Activated CD8-positive, alpha-beta T cell treated with anti-CD3 and anti-CD28 coated beads for 36 hours (primary cell): ENCODE results near the gene INTS1. TPM values are rescaled to one million over a fixed set of nuclear protein-coding genes. Genes with fewer than 3 reads are reported as not detected.

ENCODE experiments used
- ATAC-seq: fragments of 200-7000 bp; cut with Tn5 transposase; one replicate; pipeline ENCODE4 v1.10.0; 2021; ENCODE audit warnings: mild to moderate bottlenecking, moderate library complexity
- CTCF ChIA-PET: fragments of 350-600 bp; sonication (Branson Sonifier 250); formaldehyde crosslinking; loops from one replicate; lab custom pipeline; 2021; ENCODE audit warnings: antibody characterized with exemption; lab: Charles Lee
- POLR2A ChIA-PET: fragments of 350-600 bp; sonication (Branson Sonifier 250); formaldehyde crosslinking; loops from one replicate; lab custom pipeline; 2021; ENCODE audit warnings: antibody characterized with exemption; lab: Charles Lee
- DNase-seq: peaks from one replicate; pipeline ENCODE4 v3.0.0-alpha.2; 2020
- H3K27ac Mint-ChIP-seq: one replicate; pipeline ENCODE4 v1.8.0; 2021; ENCODE audit warnings: mild to moderate bottlenecking, mixed read lengths
- H3K27me3 Mint-ChIP-seq: one replicate; pipeline ENCODE4 v1.8.0; 2021; ENCODE audit warnings: mixed read lengths
- H3K36me3 Mint-ChIP-seq: one replicate; pipeline ENCODE4 v1.8.0; 2021; ENCODE audit warnings: low read depth, mixed read lengths
- H3K4me1 Mint-ChIP-seq: one replicate; pipeline ENCODE4 v1.8.0; 2021; ENCODE audit warnings: low read depth, mixed read lengths
- H3K4me3 Mint-ChIP-seq: one replicate; pipeline ENCODE4 v1.8.0; 2021; ENCODE audit warnings: mild to moderate bottlenecking, moderate library complexity, mixed read lengths
- H3K9me3 Mint-ChIP-seq: one replicate; pipeline ENCODE4 v1.8.0; 2021; ENCODE audit warnings: mixed read lengths
- CTCF ChIP-seq: fragments of 200-600 bp; IDR thresholded peaks from one replicate; pipeline ENCODE4 v1.8.0; 2022; ENCODE audit warnings: antibody characterized with exemption, mild to moderate bottlenecking
- intact Hi-C: fragments of 100-400 bp; cut with micrococcal nuclease; formaldehyde crosslinking; loops from one replicate; pipeline ENCODE4 v1.10.0; 2022
- total RNA-seq, 2 experiments: library from RNA; stranded (reverse); gene quantifications; one replicate each; pipeline ENCODE4 v1.2.3, GENCODE V29; 2021

Gene INTS1
- total RNA-seq, 2 experiments from 2014 or later = 100 to 103 TPM

- ATAC-seq = no peak
- no peaks in the 10 kb centered on the region for H3K27me3 Mint-ChIP-seq
- TF ChIP-seq CTCF = no peak
- no peak overlapping the region for H3K4me3 Mint-ChIP-seq
- intact Hi-C loops = no loop called here
- H3K36me3 Mint-ChIP-seq = no peaks in the 10 kb centered on the region
- no peaks in the 10 kb centered on the region for H3K9me3 Mint-ChIP-seq
- H3K4me1 Mint-ChIP-seq = no peaks in the 10 kb centered on the region
- CTCF ChIA-PET = interaction anchor here (1.4 kb wide), 1 partner anchor 10 kb away, joined by 3 read pairs; no protein-coding TSS in a partner anchor
- DNase-seq = no peak
- H3K27ac Mint-ChIP-seq = no peak overlapping the region
- POLR2A ChIA-PET = no interaction called here
Measured at GRCh38 chr7:1438821-1439220, 65.4 kb downstream of the INTS1 start.

- H3K4me1 Mint-ChIP-seq = no peaks in the 10 kb centered on the region
- ChIA-PET POLR2A (no interaction called here), CTCF (interaction anchor here (1.4 kb wide), 1 partner anchor 10 kb away, joined by 3 read pairs; no protein-coding TSS in a partner anchor)
- no peaks in the 10 kb centered on the region for H3K36me3 Mint-ChIP-seq
- no peak overlapping the region for H3K4me3 Mint-ChIP-seq
- no peak overlapping the region for H3K27ac Mint-ChIP-seq
- intact Hi-C loops = no loop called here
- ATAC-seq (no peak), DNase-seq (no peak)
- H3K27me3 Mint-ChIP-seq = no peaks in the 10 kb centered on the region
- H3K9me3 Mint-ChIP-seq = no peaks in the 10 kb centered on the region
- TF ChIP-seq CTCF = no peak
Measured at GRCh38 chr7:1438208-1438607, 66.0 kb downstream of the INTS1 start.

GRCh38 chr7:1437155-1437880, 66.9 kb downstream of the INTS1 start:
- Mint-ChIP-seq H3K9me3 (no peaks in the 10 kb centered on the region), H3K27me3 (peaks cover 2% of the 10 kb centered on the region), H3K4me1 (peaks cover 3% of the 10 kb centered on the region), H3K4me3 (no peak overlapping the region), H3K36me3 (no peaks in the 10 kb centered on the region), H3K27ac (no peak overlapping the region)
- POLR2A ChIA-PET = no interaction called here
- TF ChIP-seq CTCF = no peak
- DNase-seq (no peak), ATAC-seq (no peak)
- intact Hi-C loops = no loop called here
- CTCF ChIA-PET = no interaction called here

DNA sequence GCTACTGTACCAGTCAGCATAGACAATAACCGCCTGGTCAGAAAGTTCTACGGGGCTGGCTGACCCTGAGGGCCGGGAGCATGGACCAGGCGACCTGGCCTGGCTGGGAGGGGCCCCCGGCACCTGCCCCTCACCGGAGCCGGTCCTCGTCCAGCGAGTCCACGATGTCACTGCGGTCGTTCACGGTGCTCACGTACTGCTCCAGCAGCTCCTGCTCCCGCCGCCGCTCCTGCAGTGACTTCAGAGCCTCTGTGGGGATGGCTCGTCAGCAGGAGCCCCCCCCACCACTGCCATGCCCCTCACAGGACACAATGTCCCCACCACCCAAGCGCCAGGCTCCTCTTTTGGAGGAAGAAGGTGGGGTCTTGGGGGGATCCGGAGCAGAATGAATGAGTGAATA, 67.6 kb downstream of the INTS1 start:
- ATAC-seq (no peak), DNase-seq (no peak)
- H3K4me3 Mint-ChIP-seq = no peak overlapping the region
- H3K27ac Mint-ChIP-seq = no peak overlapping the region
- peaks cover 2% of the 10 kb centered on the region for H3K27me3 Mint-ChIP-seq
- intact Hi-C loops = no loop called here
- CTCF ChIA-PET = no interaction called here
- no peaks in the 10 kb centered on the region for H3K9me3 Mint-ChIP-seq
- peaks cover 3% of the 10 kb centered on the region for H3K4me1 Mint-ChIP-seq
- no peak for TF ChIP-seq CTCF
- POLR2A ChIA-PET = no interaction called here
- H3K36me3 Mint-ChIP-seq = no peaks in the 10 kb centered on the region

GRCh38 chr7:1434891-1435670, 69.1 kb downstream of the INTS1 start:
- H3K4me1 Mint-ChIP-seq = peaks cover 3% of the 10 kb centered on the region
- ChIA-PET CTCF (interaction anchor here (2.8 kb wide), 1 partner anchor 22 kb away, joined by 7 read pairs; no protein-coding TSS in a partner anchor), POLR2A (no interaction called here)
- H3K9me3 Mint-ChIP-seq = no peaks in the 10 kb centered on the region
- no peak overlapping the region for H3K4me3 Mint-ChIP-seq
- no peak for DNase-seq
- ATAC-seq = no peak
- no peaks in the 10 kb centered on the region for H3K36me3 Mint-ChIP-seq
- no peak for TF ChIP-seq CTCF
- intact Hi-C loops = no loop called here
- no peak overlapping the region for H3K27ac Mint-ChIP-seq
- peaks cover 2% of the 10 kb centered on the region for H3K27me3 Mint-ChIP-seq
